GM21360 (cell line): ENCODE data around the gene MED13L.

Experiments
- ATAC-seq: cut with Tn5 transposase; IDR thresholded peaks from one replicate; pipeline ENCODE4 v1.9.1; 2021; ENCODE audit warnings: mild to moderate bottlenecking, moderate library complexity; ENCODE audit not compliant: unreplicated experiment

The MED13L gene

GRCh38 chr12:116188581-116188980 is 88.9 kb downstream of the MED13L start:
- ATAC-seq: no peak

- no peak for ATAC-seq
Measured at GRCh38 chr12:116187151-116187511, 90.4 kb downstream of the MED13L start.

- no peak for ATAC-seq
Measured at GRCh38 chr12:116186482-116187150, 90.9 kb downstream of the MED13L start.

GRCh38 chr12:116184763-116185162 is 92.7 kb downstream of the MED13L start:
- ATAC-seq: no peak

- no peak for ATAC-seq
Measured at GRCh38 chr12:116183741-116184141, 93.8 kb downstream of the MED13L start.

- no peak for ATAC-seq
Measured at GRCh38 chr12:116182359-116183063, 95.0 kb downstream of the MED13L start.

- ATAC-seq: no peak
Measured at GRCh38 chr12:116180448-116180847, 97.0 kb downstream of the MED13L start.

- no peak for ATAC-seq
Measured at GRCh38 chr12:116179384-116179783, 98.1 kb downstream of the MED13L start.

- no peak for ATAC-seq
Measured at GRCh38 chr12:116177017-116177416, 100.5 kb downstream of the MED13L start.

- no peak for ATAC-seq
Measured at GRCh38 chr12:116174904-116175303, 102.6 kb downstream of the MED13L start.

- no peak for ATAC-seq
Measured at GRCh38 chr12:116174006-116174405, 103.5 kb downstream of the MED13L start.

- ATAC-seq: peak; percentile 75
Measured at GRCh38 chr12:116172224-116172849, 105.2 kb downstream of the MED13L start.

GRCh38 chr12:116171549-116171948 is 105.9 kb downstream of the MED13L start:
- no peak for ATAC-seq

GRCh38 chr12:116169071-116169470 is 108.4 kb downstream of the MED13L start:
- ATAC-seq: no peak

GRCh38 chr12:116166306-116166705 is 111.2 kb downstream of the MED13L start:
- no peak for ATAC-seq

- ATAC-seq: no peak
Measured at GRCh38 chr12:116165036-116165425, 112.5 kb downstream of the MED13L start.

GRCh38 chr12:116164250-116165035 is 113.0 kb downstream of the MED13L start:
- no peak for ATAC-seq

- ATAC-seq: no peak
Measured at GRCh38 chr12:116162071-116162470, 115.4 kb downstream of the MED13L start.

- no peak for ATAC-seq
Measured at GRCh38 chr12:116161588-116161987, 115.9 kb downstream of the MED13L start.

GRCh38 chr12:116160883-116161458 is 116.5 kb downstream of the MED13L start:
- ATAC-seq: no peak

GRCh38 chr12:116160231-116160630 is 117.3 kb downstream of the MED13L start:
- no peak for ATAC-seq
